ENCODE results near the gene AIP. TPM values are rescaled to one million over a fixed set of nuclear protein-coding genes. Genes with fewer than 3 reads are reported as not detected.

Gene AIP
- total and polyA plus RNA-seq, 7 donors = 25.3 to 71.5 (median 42.7) TPM

DNA sequence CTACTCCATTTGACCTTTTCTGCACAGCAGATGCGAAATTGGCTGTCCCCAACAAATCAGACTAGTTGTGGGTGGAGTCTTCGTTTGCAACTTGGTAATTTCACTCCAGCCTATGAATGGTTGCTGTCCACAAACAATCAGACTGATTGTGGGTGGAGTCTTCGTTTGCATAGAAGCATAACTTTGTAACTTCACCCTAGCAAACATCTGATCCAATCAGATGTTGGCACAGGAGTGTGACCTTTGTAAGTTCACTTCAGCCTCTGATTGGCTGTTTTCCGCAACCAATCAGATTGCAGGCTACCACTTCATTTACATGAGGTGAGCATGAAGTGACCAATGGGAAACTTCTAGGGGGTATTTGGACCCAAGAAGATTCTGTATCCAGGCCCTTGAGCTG is 56.7 kb downstream of the AIP start:
- intact Hi-C loops (cut with DNase I) = no loop called here
- ATAC-seq (no peak), DNase-seq (no peak)
- H3K27ac ChIP-seq = no peak overlapping the region
- 85 to 89% (median 86%) methylated on average over 4 of the region's 4 CpGs for WGBS, 3 donors
- no peak overlapping the region for H3K4me3 ChIP-seq
- TF ChIP-seq, protein P1, sequence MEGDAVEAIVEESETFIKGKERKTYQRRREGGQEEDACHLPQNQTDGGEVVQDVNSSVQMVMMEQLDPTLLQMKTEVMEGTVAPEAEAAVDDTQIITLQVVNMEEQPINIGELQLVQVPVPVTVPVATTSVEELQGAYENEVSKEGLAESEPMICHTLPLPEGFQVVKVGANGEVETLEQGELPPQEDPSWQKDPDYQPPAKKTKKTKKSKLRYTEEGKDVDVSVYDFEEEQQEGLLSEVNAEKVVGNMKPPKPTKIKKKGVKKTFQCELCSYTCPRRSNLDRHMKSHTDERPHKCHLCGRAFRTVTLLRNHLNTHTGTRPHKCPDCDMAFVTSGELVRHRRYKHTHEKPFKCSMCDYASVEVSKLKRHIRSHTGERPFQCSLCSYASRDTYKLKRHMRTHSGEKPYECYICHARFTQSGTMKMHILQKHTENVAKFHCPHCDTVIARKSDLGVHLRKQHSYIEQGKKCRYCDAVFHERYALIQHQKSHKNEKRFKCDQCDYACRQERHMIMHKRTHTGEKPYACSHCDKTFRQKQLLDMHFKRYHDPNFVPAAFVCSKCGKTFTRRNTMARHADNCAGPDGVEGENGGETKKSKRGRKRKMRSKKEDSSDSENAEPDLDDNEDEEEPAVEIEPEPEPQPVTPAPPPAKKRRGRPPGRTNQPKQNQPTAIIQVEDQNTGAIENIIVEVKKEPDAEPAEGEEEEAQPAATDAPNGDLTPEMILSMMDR (IDR thresholded peaks at IDR 0.05) = no peak
- H3K27me3 ChIP-seq (ENCODE audit: insufficient read depth in 3 of 3, low read length in 2 of 3) = no peaks in the 10 kb centered on the region
- H3K9me3 ChIP-seq = no peaks in the 10 kb centered on the region
- no peaks in the 10 kb centered on the region for H3K4me1 ChIP-seq
- H3K36me3 ChIP-seq (ENCODE audit: insufficient read depth in 1 of 2, low read depth in 1 of 2) = no peaks in the 10 kb centered on the region

Other genes starting within 250 kb of the AIP start
- gene GRK2, start 216.6 kb upstream of the AIP start, total RNA-seq = 10 to 100 TPM; 41.7 to 46.8 (median 46.1) TPM
- gene GRK2, start 216.6 kb upstream of the AIP start, polyA plus RNA-seq = 10 to 100 TPM; 37.3 to 56.8 (median 46.2) TPM
- 1 to 10 TPM; 4.1 to 8.6 (median 7.8) TPM for gene ANKRD13D, start 193.7 kb upstream of the AIP start, total RNA-seq
- 1 to 10 TPM; 4.6 to 7.0 (median 5.9) TPM for gene ANKRD13D, start 193.7 kb upstream of the AIP start, polyA plus RNA-seq
- gene SSH3, start 179.5 kb upstream of the AIP start, total RNA-seq = 10 to 100 TPM in 1 of 4 donors, 1 to 10 TPM in 3; 3.7 to 10.1 (median 6.9) TPM
- 1 to 10 TPM; 3.0 to 5.0 (median 4.2) TPM for gene SSH3, start 179.5 kb upstream of the AIP start, polyA plus RNA-seq
- 10 to 100 TPM; 31.8 to 89.8 (median 56.1) TPM for gene POLD4, start 129.5 kb upstream of the AIP start, total RNA-seq
- gene POLD4, start 129.5 kb upstream of the AIP start, polyA plus RNA-seq = 10 to 100 TPM; 72.6 to 74.9 (median 73.3) TPM
- 1 to 10 TPM in 1 of 4 donors, under 1 TPM in 3; 0.44 to 1.5 (median 0.82) TPM for gene CLCF1, start 109.4 kb upstream of the AIP start, total RNA-seq
- gene CLCF1, start 109.4 kb upstream of the AIP start, polyA plus RNA-seq = 1 to 10 TPM in 1 of 3 donors, under 1 TPM in 2; 0.47 to 6.5 (median 0.62) TPM
- 1 to 10 TPM; 1.8 to 6.7 (median 5.8) TPM for gene RAD9A, start 91.0 kb upstream of the AIP start, total RNA-seq
- 10 to 100 TPM in 2 of 3 donors, 1 to 10 TPM in 1; 7.1 to 12.3 (median 10.1) TPM for gene RAD9A, start 91.0 kb upstream of the AIP start, polyA plus RNA-seq
- gene PPP1CA, start 81.2 kb upstream of the AIP start, total RNA-seq = 100 to 1,000 TPM in 1 of 4 donors, 10 to 100 TPM in 3; 72.6 to 113 (median 86.6) TPM
- gene PPP1CA, start 81.2 kb upstream of the AIP start, polyA plus RNA-seq = 100 to 1,000 TPM; 108 to 191 (median 147) TPM
- 1 to 10 TPM in 3 of 4 donors, under 1 TPM in 1; 0.65 to 1.6 (median 1.2) TPM for gene TBC1D10C, start 78.9 kb upstream of the AIP start, total RNA-seq
- gene TBC1D10C, start 78.9 kb upstream of the AIP start, polyA plus RNA-seq = under 1 TPM; 0.25 to 0.52 (median 0.34) TPM
- gene CARNS1, start 67.3 kb upstream of the AIP start, total RNA-seq = 10 to 100 TPM in 2 of 4 donors, 1 to 10 TPM in 2; 7.0 to 27.5 (median 10.0) TPM
- gene CARNS1, start 67.3 kb upstream of the AIP start, polyA plus RNA-seq = 1 to 10 TPM; 2.1 to 5.9 (median 4.2) TPM
- gene RPS6KB2, start 54.5 kb upstream of the AIP start, total RNA-seq = 10 to 100 TPM; 23.1 to 34.3 (median 26.8) TPM
- gene RPS6KB2, start 54.5 kb upstream of the AIP start, polyA plus RNA-seq = 10 to 100 TPM; 25.6 to 64.6 (median 33.1) TPM
- 1 to 10 TPM in 3 of 4 donors, under 1 TPM in 1; 0.89 to 1.4 (median 1.0) TPM for gene PTPRCAP, start 45.3 kb upstream of the AIP start, total RNA-seq
- gene PTPRCAP, start 45.3 kb upstream of the AIP start, polyA plus RNA-seq = 1 to 10 TPM in 1 of 3 donors, under 1 TPM in 2; 0.25 to 1.3 (median 0.65) TPM
- gene CORO1B, start 39.5 kb upstream of the AIP start, total RNA-seq = 10 to 100 TPM in 3 of 4 donors, 1 to 10 TPM in 1; 8.7 to 13.1 (median 11.5) TPM
- gene CORO1B, start 39.5 kb upstream of the AIP start, polyA plus RNA-seq = 10 to 100 TPM; 10.6 to 18.1 (median 16.7) TPM
- under 1 TPM in 1 of 4 donors, not detected in 3; 0.19 TPM for gene GPR152, start 30.3 kb upstream of the AIP start, total RNA-seq
- gene GPR152, start 30.3 kb upstream of the AIP start, polyA plus RNA-seq = not detected
- 1 to 10 TPM in 3 of 4 donors, under 1 TPM in 1; 0.93 to 1.9 (median 1.5) TPM for gene CABP4, start 27.7 kb upstream of the AIP start, total RNA-seq
- under 1 TPM; 0.35 to 0.89 (median 0.61) TPM for gene CABP4, start 27.7 kb upstream of the AIP start, polyA plus RNA-seq
- gene TMEM134, start 13.8 kb upstream of the AIP start, total RNA-seq = 10 to 100 TPM; 57.1 to 83.2 (median 66.2) TPM
- gene TMEM134, start 13.8 kb upstream of the AIP start, polyA plus RNA-seq = 100 to 1,000 TPM in 1 of 3 donors, 10 to 100 TPM in 2; 81.7 to 121 (median 87.8) TPM
- gene PITPNM1, start 22.3 kb downstream of the AIP start, total RNA-seq = 10 to 100 TPM in 2 of 4 donors, 1 to 10 TPM in 2; 6.7 to 16.1 (median 9.6) TPM
- 10 to 100 TPM in 1 of 3 donors, 1 to 10 TPM in 2; 2.3 to 11.3 (median 5.1) TPM for gene PITPNM1, start 22.3 kb downstream of the AIP start, polyA plus RNA-seq
- 10 to 100 TPM; 16.3 to 18.5 (median 18.1) TPM for gene CDK2AP2, start 25.1 kb downstream of the AIP start, total RNA-seq
- gene CDK2AP2, start 25.1 kb downstream of the AIP start, polyA plus RNA-seq = 10 to 100 TPM; 31.9 to 72.3 (median 48.0) TPM
- gene CABP2, start 40.4 kb downstream of the AIP start, total RNA-seq = not detected
- not detected for gene CABP2, start 40.4 kb downstream of the AIP start, polyA plus RNA-seq
- 100 to 1,000 TPM; 224 to 364 (median 274) TPM for gene GSTP1, start 100.8 kb downstream of the AIP start, total RNA-seq
- 100 to 1,000 TPM; 279 to 410 (median 383) TPM for gene GSTP1, start 100.8 kb downstream of the AIP start, polyA plus RNA-seq
- gene NDUFV1, start 123.9 kb downstream of the AIP start, total RNA-seq = 100 to 1,000 TPM; 250 to 413 (median 364) TPM
- gene NDUFV1, start 123.9 kb downstream of the AIP start, polyA plus RNA-seq = 100 to 1,000 TPM; 248 to 340 (median 287) TPM
- gene NUDT8, start 146.9 kb downstream of the AIP start, total RNA-seq = 10 to 100 TPM; 19.0 to 37.0 (median 31.8) TPM
- gene NUDT8, start 146.9 kb downstream of the AIP start, polyA plus RNA-seq = 10 to 100 TPM; 28.5 to 52.2 (median 48.9) TPM
- not detected for gene TBX10, start 156.7 kb downstream of the AIP start, total RNA-seq
- under 1 TPM in 1 of 3 donors, not detected in 2; 0.01 TPM for gene TBX10, start 156.7 kb downstream of the AIP start, polyA plus RNA-seq
- not detected for gene ACY3, start 167.7 kb downstream of the AIP start, total RNA-seq
- under 1 TPM in 1 of 3 donors, not detected in 2; 0.04 TPM for gene ACY3, start 167.7 kb downstream of the AIP start, polyA plus RNA-seq
- not detected for gene ALDH3B2, start 191.6 kb downstream of the AIP start, total RNA-seq
- gene ALDH3B2, start 191.6 kb downstream of the AIP start, polyA plus RNA-seq = not detected